ENCODE data around the gene WDR81.

The WDR81 gene

GRCh38 chr17:1773696-1774181 lies 49.2 kb downstream of the WDR81 start:
- no peak for DNase-seq (ENCODE audit: extremely low read depth, low read depth)
- TF ChIP-seq CTCF (IDR thresholded peaks at IDR 0.05; ENCODE audit: low read depth, low read length) = no peak

GRCh38 chr17:1774390-1775176 lies 50.1 kb downstream of the WDR81 start:
- no peak for DNase-seq (ENCODE audit: extremely low read depth, low read depth)
- no peak for TF ChIP-seq CTCF (IDR thresholded peaks at IDR 0.05; ENCODE audit: low read depth, low read length)

- no peak for TF ChIP-seq CTCF (IDR thresholded peaks at IDR 0.05; ENCODE audit: low read depth, low read length)
These were observed 51.8 kb downstream of the WDR81 start for GRCh38 chr17:1776328-1776727.

GRCh38 chr17:1776857-1777256 lies 52.4 kb downstream of the WDR81 start:
- TF ChIP-seq CTCF (IDR thresholded peaks at IDR 0.05; ENCODE audit: low read depth, low read length) = no peak
- no peak for DNase-seq (ENCODE audit: extremely low read depth, low read depth)

More at GRCh38 chr17:1776328-1776727, 51.8 kb downstream of the WDR81 start:
- no peak for DNase-seq (ENCODE audit: extremely low read depth, low read depth)

GRCh38 chr17:1779571-1780131 lies 55.1 kb downstream of the WDR81 start:
- DNase-seq (ENCODE audit: extremely low read depth, low read depth) = peak; percentile 89
- no peak for TF ChIP-seq CTCF (IDR thresholded peaks at IDR 0.05; ENCODE audit: low read depth, low read length)

- TF ChIP-seq CTCF (IDR thresholded peaks at IDR 0.05; ENCODE audit: low read depth, low read length) = no peak
- DNase-seq (ENCODE audit: extremely low read depth, low read depth) = no peak
These were observed 57.7 kb downstream of the WDR81 start for GRCh38 chr17:1782171-1782567.

GRCh38 chr17:1783271-1783670 lies 58.8 kb downstream of the WDR81 start:
- no peak for DNase-seq (ENCODE audit: extremely low read depth, low read depth)

More at GRCh38 chr17:1783271-1783670, 58.8 kb downstream of the WDR81 start:
- TF ChIP-seq CTCF (IDR thresholded peaks at IDR 0.05; ENCODE audit: low read depth, low read length) = no peak

All from AG09319 (cell line).